PC-3 (cell line): ENCODE measurements around the gene RSPH6A. TPM values are rescaled to one million over a fixed set of nuclear protein-coding genes. Genes with fewer than 3 reads are reported as not detected.

Experiments used
- ATAC-seq: fragments of 200-7000 bp; cut with Tn5 transposase; 2 replicates; pipeline ENCODE4 v1.9.1; 2020; ENCODE audit warnings: mild to moderate bottlenecking, moderate library complexity
- BruUV-seq: library from RNA; stranded (reverse); fragments of 400-500 nt; replicated peaks from 2 replicates; lab custom pipeline; 2021; lab: Mats Ljungman, UMichigan
- CTCF ChIA-PET: fragments of 300-600 bp; sonication (Branson Sonifier 250); formaldehyde crosslinking; loops from one replicate; lab custom pipeline; 2022; ENCODE audit warnings: antibody characterized with exemption; lab: Charles Lee
- POLR2A ChIA-PET: fragments of 300-600 bp; sonication (Branson Sonifier 250); formaldehyde crosslinking; loops from one replicate; lab custom pipeline; 2022; ENCODE audit warnings: antibody characterized with exemption; ENCODE audit not compliant: unreplicated experiment; lab: Charles Lee
- DNase-seq: peaks from one replicate; pipeline ENCODE4 v3.0.0-alpha.2; 2015
- H2AFZ ChIP-seq: fragments of 300-600 bp; sonication (generic); 2 replicates; pipeline ENCODE4 v1.6.0; 2016; ENCODE audit warnings: antibody characterized with exemption, low read length
- H3F3A ChIP-seq: fragments of 300-600 bp; sonication (generic); one replicate; pipeline ENCODE4 v1.6.0; 2017; ENCODE audit warnings: antibody characterized with exemption, low read length, control low read depth, mild to moderate bottlenecking; ENCODE audit not compliant: unreplicated experiment
- H3K27ac ChIP-seq: fragments of 300-600 bp; sonication (generic); 2 replicates; pipeline ENCODE4 v1.5.1; 2016; ENCODE audit warnings: mild to moderate bottlenecking, low read length
- H3K27me3 ChIP-seq: fragments of 300-600 bp; sonication (generic); 2 replicates; pipeline ENCODE4 v1.6.1; 2016; ENCODE audit warnings: low read length, mixed read lengths
- H3K36me3 ChIP-seq: fragments of 300-600 bp; sonication (generic); 2 replicates; pipeline ENCODE4 v1.6.1; 2016; ENCODE audit warnings: low read depth, mixed run types, low read length, mixed read lengths
- H3K4me1 ChIP-seq: fragments of 300-600 bp; sonication (generic); 2 replicates; pipeline ENCODE4 v1.5.1; 2016; ENCODE audit warnings: low read length; ENCODE audit not compliant: insufficient read depth
- H3K4me2 ChIP-seq: fragments of 300-600 bp; sonication (generic); 2 replicates; pipeline ENCODE4 v1.6.0; 2016; ENCODE audit warnings: low read length
- H3K4me3 ChIP-seq: fragments of 300-600 bp; sonication (generic); 2 replicates; pipeline ENCODE4 v1.5.1; 2016; ENCODE audit warnings: mild to moderate bottlenecking, low read length, mixed read lengths
- H3K79me2 ChIP-seq: fragments of 300-600 bp; sonication (generic); 2 replicates; pipeline ENCODE4 v1.6.1; 2017; ENCODE audit warnings: low read length, mixed read lengths
- H3K9ac ChIP-seq: fragments of 300-600 bp; sonication (generic); 2 replicates; pipeline ENCODE4 v1.6.0; 2016; ENCODE audit warnings: mild to moderate bottlenecking, low read length
- H3K9me2 ChIP-seq: fragments of 300-600 bp; sonication (generic); replicated peaks from 2 replicates; pipeline ENCODE4 v1.6.1; 2016; ENCODE audit warnings: mixed run types, low read length, mixed read lengths
- H3K9me3 ChIP-seq: fragments of 300-600 bp; sonication (generic); 2 replicates; pipeline ENCODE4 v1.6.1; 2016; ENCODE audit warnings: low read length, mixed read lengths
- H4K20me1 ChIP-seq: fragments of 300-600 bp; sonication (generic); 2 replicates; pipeline ENCODE4 v1.6.1; 2016; ENCODE audit warnings: low read length, mixed read lengths
- EZH2 ChIP-seq: fragments of 300-600 bp; sonication (generic); IDR thresholded peaks from one replicate; pipeline ENCODE4 v1.6.1; 2017; ENCODE audit warnings: antibody characterized with exemption, mild to moderate bottlenecking, low read length; ENCODE audit not compliant: unreplicated experiment
- EZH2phosphoT487 ChIP-seq: fragments of 300-600 bp; sonication (generic); IDR thresholded peaks from 2 replicates; pipeline ENCODE4 v1.6.1; 2018; ENCODE audit warnings: mild to moderate bottlenecking, antibody characterized with exemption, low read length, borderline replicate concordance
- intact Hi-C: fragments of 100-400 bp; cut with micrococcal nuclease; formaldehyde crosslinking; loops from 2 replicates; pipeline ENCODE4 v1.9.0; 2023
- total RNA-seq: library from RNA; depleted of rRNA; stranded (reverse); fragments of >200 nt; gene quantifications from 2 replicates; pipeline ENCODE4 v1.2.3, GENCODE V29; 2014
- TF ChIP-seq, protein P1 (sequence below): fragments of 300-600 bp; sonication (generic); conservative IDR thresholded peaks from 2 replicates; pipeline ENCODE4 v1.5.1; 2017; ENCODE audit warnings: antibody characterized with exemption, low read depth, mild to moderate bottlenecking, low read length

RSPH6A gene
- total RNA-seq, 1 experiment from 2014 or later: not detected

DNA sequence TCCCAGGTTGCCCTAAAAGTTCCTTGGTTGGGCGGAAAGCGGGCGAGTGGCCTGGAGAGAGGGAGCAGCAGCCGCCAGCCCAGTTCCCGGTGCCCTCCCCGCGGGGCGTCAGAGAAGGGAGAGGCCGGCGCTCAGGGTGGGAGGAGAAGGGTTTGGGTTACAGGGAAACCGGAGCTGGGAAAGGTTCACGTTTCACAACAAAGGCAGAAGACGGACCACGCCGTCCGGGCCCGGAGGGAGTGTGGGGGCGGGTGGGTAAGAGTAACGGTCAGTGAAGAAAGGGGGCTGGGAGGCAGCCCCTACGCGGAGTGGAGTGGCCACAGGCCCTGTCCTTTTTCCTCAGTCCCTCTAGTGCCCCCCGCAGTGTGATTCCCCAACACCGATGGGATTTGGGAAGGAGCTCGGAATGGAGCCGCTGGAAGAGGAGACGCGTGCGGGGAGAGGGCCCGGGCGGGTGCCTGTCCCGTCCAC, 47.7 kb downstream of the RSPH6A start:
- ATAC-seq: peak; percentile 14
- Histone ChIP-seq H3K9ac (peak overlapping the region; percentile 74), H3K9me3 (no peaks in the 10 kb centered on the region), H3K4me2 (peak overlapping the region; percentile 95), H3F3A (no peaks in the 10 kb centered on the region), H3K4me3 (peak overlapping the region; percentile 97), H3K36me3 (no peaks in the 10 kb centered on the region), H3K79me2 (no peaks in the 10 kb centered on the region), H4K20me1 (no peaks in the 10 kb centered on the region), H3K4me1 (peaks cover 28% of the 10 kb centered on the region; the same call in 1 of the 2 replicates), H3K27me3 (no peaks in the 10 kb centered on the region), H3K9me2 (no peaks in the 10 kb centered on the region), H2AFZ (peak overlapping the region; percentile 72), H3K27ac (peak overlapping the region; percentile 56)
- CTCF ChIA-PET: interaction anchor here (1.3 kb wide), 1 partner anchor 12 kb away, joined by 4 read pairs; no protein-coding TSS in a partner anchor
- intact Hi-C loops: no loop called here
- BruUV-seq: no TSS peak
- POLR2A ChIA-PET: interaction anchor here (0.6 to 0.8 kb wide), 2 partner anchors 51 to 60 kb away, joined by 3 to 5 read pairs; no protein-coding TSS in a partner anchor
- DNase-seq: peak; percentile 75
- TF ChIP-seq EZH2: no peak

DNA sequence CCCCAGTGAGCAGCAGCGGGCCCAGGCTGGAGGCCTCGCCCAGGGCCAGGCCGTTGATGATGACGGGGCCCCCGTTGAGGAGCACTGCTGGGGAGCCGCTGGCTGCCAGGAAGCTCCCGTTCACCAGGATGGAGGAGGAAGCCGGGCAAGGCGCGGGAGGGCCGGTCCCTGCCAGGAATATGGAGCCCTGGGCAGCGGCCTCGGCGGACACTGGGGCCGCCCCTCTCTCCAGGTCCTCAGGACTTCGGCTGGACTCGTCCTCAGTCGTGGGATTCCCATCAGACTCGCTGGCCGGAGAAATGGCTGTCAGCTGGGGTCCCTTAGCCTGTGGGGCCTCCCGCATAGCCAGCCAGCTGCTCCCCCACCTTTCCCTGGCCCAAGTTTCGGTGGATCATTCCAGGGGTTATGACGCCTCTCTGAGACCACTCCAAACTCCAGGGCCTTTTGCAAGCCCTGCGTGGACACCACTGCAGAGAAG, 48.2 kb downstream of the RSPH6A start:
- Histone ChIP-seq H3K4me1 (peaks cover 23% of the 10 kb centered on the region; the same call in 1 of the 2 replicates), H3K9ac (peak overlapping the region; percentile 74), H2AFZ (peak overlapping the region; percentile 64), H3K36me3 (no peaks in the 10 kb centered on the region), H3K4me2 (peak overlapping the region; percentile 95), H3F3A (no peaks in the 10 kb centered on the region), H4K20me1 (no peaks in the 10 kb centered on the region), H3K27me3 (no peaks in the 10 kb centered on the region), H3K27ac (peak overlapping the region; percentile 56), H3K9me3 (no peaks in the 10 kb centered on the region), H3K79me2 (no peaks in the 10 kb centered on the region), H3K4me3 (peak overlapping the region; percentile 97), H3K9me2 (no peaks in the 10 kb centered on the region)
- intact Hi-C loops: no loop called here
- ATAC-seq (no peak), DNase-seq (no peak)
- TF ChIP-seq, protein P1, sequence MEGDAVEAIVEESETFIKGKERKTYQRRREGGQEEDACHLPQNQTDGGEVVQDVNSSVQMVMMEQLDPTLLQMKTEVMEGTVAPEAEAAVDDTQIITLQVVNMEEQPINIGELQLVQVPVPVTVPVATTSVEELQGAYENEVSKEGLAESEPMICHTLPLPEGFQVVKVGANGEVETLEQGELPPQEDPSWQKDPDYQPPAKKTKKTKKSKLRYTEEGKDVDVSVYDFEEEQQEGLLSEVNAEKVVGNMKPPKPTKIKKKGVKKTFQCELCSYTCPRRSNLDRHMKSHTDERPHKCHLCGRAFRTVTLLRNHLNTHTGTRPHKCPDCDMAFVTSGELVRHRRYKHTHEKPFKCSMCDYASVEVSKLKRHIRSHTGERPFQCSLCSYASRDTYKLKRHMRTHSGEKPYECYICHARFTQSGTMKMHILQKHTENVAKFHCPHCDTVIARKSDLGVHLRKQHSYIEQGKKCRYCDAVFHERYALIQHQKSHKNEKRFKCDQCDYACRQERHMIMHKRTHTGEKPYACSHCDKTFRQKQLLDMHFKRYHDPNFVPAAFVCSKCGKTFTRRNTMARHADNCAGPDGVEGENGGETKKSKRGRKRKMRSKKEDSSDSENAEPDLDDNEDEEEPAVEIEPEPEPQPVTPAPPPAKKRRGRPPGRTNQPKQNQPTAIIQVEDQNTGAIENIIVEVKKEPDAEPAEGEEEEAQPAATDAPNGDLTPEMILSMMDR: no peak
- TF ChIP-seq EZH2 (no peak), EZH2phosphoT487 (no peak)
- TSS peak; percentile 78 for BruUV-seq
- POLR2A ChIA-PET: interaction anchor here (0.6 to 0.8 kb wide), 2 partner anchors 50 to 60 kb away, joined by 3 to 5 read pairs; no protein-coding TSS in a partner anchor
- CTCF ChIA-PET: interaction anchor here (1.3 kb wide), 1 partner anchor 12 kb away, joined by 4 read pairs; no protein-coding TSS in a partner anchor

DNA sequence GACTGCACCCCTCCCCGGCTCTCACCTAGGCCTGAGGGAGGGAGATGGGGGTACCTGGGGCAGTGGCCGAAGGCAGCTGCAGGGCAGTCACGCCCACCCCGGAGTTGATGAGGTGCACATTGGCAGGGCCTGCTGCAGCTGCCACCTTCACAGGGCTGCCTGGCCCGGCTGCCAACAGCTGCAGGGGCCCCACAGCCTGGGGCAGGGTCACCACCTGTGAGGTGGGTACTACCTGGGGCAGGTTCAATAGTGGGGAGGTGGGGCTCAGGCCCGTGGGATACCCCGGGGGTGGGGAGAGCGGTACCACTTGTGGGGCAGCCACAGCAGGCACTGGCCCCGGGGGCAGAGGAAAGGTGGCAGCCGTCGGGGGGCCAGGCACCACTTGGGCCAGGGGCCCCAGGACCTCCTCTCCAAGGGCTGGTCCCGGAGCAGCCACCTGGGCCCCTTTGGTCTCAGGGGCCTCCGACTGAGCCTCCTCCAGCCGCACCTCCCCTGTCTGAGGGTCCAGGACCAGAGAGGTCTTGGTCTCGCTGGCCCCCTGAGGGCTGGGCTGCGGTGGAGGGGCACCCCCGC, 48.7 kb downstream of the RSPH6A start:
- Histone ChIP-seq H3K4me2 (peak overlapping the region; percentile 95), H3F3A (no peaks in the 10 kb centered on the region), H2AFZ (peak overlapping the region; percentile 64; the same call in 1 of the 2 replicates), H3K36me3 (no peaks in the 10 kb centered on the region), H4K20me1 (no peaks in the 10 kb centered on the region), H3K9me3 (no peaks in the 10 kb centered on the region), H3K79me2 (no peaks in the 10 kb centered on the region), H3K27me3 (no peaks in the 10 kb centered on the region), H3K9ac (peak overlapping the region; percentile 74), H3K4me1 (peaks cover 18% of the 10 kb centered on the region; the same call in 1 of the 2 replicates), H3K4me3 (peak overlapping the region; percentile 97), H3K9me2 (no peaks in the 10 kb centered on the region), H3K27ac (no peak overlapping the region)
- no peak for DNase-seq
- POLR2A ChIA-PET: no interaction called here
- TF ChIP-seq, protein P1: no peak
- TF ChIP-seq EZH2 (no peak), EZH2phosphoT487 (no peak)
- intact Hi-C loops: no loop called here
- CTCF ChIA-PET: no interaction called here
- BruUV-seq: no TSS peak
- ATAC-seq: no peak
